Activated CD4-positive, CD25-positive, alpha-beta regulatory T cell treated with anti-CD3 and anti-CD28 coated beads, Interleukin-2, amount 50 U/mL, for 24 hours (primary cell): Measurements from ENCODE around the gene SLC22A31.
A peak's percentile ranks its signal among the peaks of the same experiment; 100 is the strongest.
"Not testable (repeated sequence)": the region's sequence is repeated elsewhere in the genome, so short reads cannot be mapped to it uniquely, and the experiment has no call there.

Source experiments
- ATAC-seq, 2 donors: fragments of 150-1000 bp; cut with Tn5 transposase; one replicate each; pipeline ENCODE4 v1.10.0; 2021; ENCODE audit warnings: mild to moderate bottlenecking in 1 of 2, moderate library complexity in 1 of 2

The SLC22A31 gene

DNA sequence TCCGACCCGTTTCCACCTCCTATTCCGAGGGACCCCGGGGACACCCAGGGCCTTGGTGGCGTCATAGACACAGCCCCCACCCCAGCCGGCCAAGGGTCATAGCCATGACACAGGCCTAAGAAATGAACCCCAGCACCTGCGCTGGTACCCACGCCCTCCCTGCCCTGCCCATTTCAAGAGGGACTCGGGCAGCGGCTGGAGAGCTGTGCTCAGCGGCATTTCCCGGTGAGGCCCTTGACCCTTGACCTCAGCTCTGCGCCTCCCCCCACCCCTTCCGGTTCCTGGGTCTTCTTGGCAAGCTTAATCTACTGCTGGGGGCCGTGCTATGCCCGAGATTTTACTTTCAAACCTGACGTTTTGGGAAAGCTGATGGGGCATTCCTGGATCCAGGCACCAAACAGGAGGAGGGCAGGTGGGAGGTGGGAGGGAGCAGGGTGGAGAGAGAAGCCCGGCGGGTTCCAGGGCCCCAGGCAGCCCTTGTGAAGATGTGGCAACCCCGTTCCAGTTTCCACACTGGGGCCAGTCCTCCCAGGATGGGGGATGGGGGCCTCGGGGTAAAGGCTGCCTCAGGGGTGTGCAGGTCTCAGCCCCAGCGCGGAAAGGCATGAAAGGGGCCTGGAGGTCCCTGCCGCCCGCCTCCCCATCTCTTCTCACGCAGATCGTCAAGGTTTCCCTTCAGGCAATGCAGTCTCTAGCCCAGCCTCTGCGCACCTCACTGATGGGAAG lies at the start of gene SLC22A31:
Gene SLC22A31 (minus strand): TSS at position 414 of the 726 bp plus-strand sequence. CDS start 36 bp downstream, at position 378.
- no peak for ATAC-seq

DNA sequence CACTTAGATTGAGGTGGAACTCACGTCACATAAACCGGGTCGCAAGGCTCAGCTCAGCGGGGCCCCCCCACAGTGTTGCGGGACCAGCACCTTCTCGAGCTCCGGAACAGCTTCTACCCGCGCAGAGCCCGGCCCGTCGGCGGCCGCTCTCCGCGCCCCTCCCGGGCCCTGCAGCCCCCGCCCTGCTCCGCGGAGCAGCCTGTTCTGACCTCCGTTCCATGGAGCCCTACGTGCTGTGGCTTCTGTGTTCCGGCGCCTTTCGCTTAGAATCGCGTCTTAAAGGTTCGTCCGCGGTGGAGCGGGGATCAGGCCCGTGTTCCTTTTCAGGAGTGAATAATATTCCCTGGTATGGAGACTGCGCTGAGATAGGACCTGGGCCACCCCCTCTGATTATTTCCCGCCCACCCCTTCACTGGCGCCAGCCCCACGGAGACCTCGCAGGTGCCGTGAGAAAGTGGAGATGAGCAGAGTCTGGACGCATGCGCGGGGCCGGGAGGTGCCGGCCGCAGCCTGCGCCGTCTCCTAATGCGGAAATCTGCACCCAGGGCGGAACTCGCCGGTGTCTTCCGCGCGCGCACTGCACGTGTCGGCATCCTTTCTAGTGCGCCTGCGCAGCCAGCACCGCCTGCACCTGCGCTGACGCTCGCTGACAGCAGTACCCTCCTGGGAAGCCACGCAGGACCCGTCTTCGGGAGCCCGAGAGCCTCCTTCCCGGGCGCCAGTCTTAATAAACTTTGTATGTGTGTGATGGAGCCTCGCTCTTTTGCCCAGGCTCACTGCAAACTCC lies 48.1 kb upstream of the SLC22A31 start:
- no peak for ATAC-seq

DNA sequence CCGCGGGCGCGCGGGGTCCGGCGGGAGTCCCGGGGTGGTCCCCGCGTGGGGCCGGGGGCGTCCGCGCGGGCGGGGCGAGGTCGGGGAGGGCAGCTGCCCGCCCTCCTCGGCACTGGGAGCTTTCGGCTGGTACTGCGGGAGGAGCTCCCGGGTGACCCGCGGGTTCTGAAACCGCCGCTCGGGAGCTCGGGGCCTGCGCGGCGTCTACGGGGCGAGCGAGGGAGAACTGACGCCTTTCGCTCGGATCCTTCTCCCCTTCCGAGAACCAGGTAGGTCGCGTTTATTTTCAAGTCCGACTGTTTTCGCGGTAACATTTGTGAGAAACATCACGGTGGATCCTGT lies 47.4 kb upstream of the SLC22A31 start:
- ATAC-seq: peak; percentile 54 to 57

DNA sequence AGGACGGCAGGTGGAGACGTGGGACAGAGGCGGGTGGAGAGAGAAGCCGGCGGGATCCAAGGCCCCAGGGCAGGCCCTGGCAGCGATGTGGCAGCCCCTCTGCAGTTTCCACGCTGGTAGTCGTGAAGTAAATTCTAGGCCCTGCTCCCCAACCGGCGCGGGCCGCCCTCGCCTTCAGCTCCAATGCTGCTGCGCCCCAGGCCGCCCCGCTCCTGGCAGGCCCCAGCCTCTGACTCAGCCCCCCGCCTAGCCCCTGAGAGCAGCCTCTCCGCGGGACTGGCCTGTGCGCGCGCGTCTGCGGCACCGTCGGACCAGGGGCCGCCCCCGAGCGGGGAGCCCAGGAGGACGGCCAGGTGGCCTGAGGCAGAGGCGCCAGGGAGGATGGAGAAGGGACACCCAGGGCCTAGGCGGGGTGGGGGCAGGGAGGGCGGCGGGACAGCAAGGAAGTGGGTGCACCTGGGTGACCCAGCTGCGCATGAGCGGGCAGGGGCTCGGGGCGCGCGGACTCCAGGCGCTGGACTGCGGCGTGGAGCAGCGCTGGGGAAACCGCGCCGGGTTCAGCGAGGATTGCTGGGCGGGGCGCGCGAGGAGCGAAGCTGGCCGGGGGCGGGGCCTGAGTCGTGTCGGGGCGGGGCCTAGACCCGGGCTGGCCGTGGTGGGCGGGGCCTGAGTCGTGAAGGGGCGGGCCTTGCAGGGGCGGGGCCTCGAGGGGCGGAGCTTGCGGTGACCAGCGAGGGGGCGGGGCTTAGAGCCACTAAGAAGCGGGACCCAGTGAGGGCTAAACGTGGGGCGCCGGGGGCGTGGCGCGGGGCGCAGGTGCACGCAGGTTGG lies 46.8 kb upstream of the SLC22A31 start:
- ATAC-seq: peak; percentile 80 to 85

DNA sequence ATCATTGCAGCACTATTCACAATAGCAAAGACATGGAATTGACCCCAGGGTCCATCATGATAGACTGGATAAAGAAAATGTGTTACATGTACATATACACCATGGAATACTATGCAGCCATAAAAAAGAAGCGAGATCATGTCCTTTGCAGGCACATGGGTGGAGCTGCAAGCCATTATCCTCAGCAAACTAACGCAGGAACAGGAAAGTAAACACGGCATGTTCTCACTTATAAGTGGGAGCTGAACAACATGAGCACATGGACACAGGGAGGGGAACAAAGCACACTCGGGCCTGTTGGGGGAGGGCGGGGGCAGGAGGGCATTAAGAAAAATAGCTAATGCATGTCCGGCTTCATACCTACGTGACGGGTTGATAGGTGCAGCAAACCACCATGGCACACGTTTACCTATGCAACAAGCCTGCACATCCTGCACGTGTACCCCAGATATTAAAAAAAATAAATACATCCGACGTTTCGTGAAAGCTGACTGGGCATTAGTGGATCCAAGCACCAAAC lies 46.1 kb upstream of the SLC22A31 start:
- no peak for ATAC-seq

DNA sequence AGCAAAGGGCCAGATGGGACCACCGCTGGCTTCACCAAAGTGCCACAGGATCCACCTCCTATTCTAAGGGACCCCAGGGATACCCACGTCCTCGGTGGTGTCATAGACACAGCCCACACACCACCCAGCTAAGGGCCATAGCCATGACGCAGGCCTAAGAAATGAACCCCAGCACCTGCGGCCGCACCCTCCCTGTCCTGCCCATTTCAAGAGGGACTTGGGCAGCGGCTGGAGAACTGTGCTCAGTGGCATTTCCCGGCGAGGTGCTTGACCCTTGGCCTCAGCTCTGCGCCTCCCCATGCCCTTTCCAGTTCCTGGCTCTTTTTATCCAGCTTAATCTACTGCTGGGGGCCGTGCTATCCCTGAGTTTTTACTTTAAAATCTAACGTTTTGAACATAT lies 44.4 kb upstream of the SLC22A31 start:
- ATAC-seq: no peak

DNA sequence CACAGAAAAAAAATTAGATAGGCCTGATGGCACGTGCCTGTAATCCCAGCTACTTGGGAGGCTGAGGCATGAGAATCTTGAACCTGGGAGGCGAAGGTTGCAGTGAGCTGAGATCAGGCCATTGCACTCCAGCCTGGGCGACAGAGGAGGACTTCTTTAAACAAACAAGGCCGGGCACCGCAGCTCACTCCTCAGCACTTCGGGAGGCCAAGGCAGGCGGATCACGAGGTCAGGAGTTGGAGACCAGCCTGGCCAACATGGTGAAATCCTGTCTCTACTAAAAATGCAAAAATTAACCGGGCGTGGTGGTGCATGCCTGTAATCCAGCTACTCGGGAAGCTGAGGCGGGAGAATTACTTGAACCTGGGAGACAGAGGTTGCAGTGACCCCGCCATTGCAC lies 43.9 kb upstream of the SLC22A31 start:
- ATAC-seq: not testable (repeated sequence)

DNA sequence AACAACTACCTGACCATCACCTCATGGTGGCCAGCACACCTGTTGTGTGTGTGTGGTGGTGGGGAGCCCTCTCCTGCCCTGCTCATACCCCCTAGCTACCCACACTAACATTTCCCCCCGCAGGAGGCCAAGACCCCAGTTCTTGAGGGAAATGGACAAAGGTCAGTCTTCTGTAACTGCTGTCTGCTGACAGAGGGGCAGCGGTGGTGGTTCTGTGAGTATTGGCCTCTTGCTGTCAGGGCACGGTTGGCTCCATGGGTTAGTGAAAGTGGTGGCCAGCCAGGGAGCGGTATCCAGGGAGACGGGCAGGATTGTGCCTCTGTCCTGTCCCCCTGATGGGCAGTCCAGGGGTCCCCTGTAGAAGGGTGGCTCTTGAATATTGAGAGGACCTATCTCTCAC lies 43.3 kb upstream of the SLC22A31 start:
- no peak for ATAC-seq

DNA sequence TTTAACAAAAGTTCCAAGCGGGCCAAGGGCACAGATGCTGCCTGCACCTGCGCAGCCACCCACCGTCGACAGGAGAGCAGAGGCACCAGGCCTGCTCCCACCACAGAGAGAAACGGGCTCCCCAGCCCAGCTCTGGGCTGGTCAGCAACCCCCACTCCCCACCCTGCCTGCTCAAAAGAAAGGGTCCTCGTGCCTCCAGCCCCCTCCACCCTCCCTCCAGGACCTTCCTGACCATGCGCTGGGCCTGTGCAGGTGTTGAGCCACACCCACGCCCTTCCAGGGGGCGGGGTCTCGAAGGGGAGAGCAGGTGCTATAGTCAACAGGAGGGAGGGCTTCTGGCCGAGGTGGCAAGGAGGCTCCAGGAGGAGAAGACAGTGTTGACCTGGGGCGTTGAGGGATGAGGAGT lies 42.5 kb upstream of the SLC22A31 start:
- no peak for ATAC-seq

DNA sequence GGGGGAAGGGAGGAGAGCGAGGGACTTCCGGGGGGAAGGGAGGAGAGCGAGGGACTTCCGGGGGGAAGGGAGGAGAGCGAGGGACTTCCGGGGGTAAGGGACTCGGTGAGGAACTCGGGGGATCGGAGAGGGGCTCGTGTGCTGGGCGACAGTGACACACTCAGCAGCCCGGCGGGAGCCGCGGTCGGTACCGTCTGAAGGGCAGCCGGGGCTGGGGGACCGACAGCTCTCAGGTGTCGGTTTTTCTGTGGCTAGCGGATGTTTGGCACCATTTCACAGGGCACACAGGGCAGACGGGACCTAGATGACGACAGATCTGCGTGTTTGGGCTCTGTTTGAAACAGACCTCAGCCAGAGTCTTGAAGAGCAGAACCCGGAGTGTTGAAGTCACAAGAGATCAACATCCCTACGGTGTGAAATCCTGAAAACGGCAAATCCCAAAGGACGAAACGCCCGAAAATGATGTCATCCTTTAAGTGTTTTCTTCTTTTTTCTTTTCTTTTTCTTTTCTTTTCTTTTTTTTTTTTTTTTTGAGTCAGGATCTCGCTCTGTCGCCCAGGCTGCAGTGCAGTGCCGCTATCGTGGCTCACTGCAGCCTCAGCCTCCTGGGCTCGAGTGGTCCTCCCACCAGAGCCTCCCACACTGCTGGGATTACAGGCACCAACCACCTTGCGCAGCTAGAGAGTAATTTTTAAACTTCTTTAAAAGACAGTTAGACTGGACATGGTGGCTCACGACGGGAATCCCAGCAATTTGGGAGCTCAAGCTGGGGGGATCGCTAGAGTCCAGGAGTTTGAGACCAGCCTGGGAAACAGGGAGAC lies 41.1 kb upstream of the SLC22A31 start:
- peak; percentile 76 to 85 for ATAC-seq

DNA sequence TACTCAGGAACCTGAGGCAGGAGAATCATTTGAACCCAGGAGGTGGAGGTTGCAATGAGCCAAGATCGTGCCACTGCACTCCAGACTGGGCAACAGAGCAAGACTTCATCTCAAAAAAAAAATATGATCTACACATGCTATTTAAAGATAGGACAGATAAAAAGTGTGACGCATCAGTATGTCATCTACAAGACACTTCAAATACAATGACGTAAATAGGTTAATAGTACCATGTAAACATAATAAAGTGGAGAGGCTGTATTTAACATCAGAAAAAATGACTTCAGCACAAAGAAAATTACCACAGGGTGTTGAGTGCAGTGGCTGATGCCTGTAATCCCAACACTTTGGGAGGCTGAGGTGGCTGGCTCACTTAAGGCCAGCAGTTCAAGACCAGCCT lies 37.4 kb upstream of the SLC22A31 start:
- ATAC-seq: no peak

DNA sequence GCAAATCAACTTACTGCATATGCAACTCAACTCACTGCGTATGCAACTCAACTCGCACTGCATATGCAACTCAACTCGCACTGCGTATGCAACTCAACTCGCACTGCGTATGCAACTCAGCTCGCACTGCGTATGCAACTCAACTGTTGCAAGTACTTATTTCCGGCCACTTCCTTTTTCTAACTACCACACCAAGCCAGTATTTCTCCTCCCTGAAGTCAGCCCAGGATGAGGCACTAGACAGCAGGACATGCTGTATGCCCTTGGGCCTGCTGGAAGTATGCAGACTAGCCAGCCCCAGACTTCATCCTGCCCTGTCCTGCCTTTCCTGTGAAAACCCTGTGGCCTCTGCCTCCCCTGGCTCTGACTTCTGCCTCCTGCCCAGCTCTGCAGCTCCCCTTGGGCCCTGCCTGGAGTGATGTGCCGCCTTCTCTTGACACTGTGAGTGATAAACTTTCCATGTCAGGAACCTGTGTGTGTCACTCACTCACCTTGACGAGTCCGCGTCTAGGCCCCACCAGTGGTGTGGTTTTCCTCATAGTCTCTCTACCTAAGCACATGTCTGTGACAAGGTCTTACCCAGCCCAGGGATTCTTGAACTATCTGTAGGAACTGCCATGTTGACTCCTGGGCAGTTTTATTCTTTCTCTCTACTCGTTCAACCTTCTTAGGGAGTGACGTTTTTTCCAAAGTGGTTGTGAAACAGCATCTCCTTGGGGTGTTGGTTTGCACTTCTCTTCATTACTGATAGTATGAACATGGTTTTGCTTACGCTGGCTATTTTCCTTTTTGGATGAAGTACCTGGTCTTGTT lies 33.5 kb upstream of the SLC22A31 start:
- no peak for ATAC-seq

DNA sequence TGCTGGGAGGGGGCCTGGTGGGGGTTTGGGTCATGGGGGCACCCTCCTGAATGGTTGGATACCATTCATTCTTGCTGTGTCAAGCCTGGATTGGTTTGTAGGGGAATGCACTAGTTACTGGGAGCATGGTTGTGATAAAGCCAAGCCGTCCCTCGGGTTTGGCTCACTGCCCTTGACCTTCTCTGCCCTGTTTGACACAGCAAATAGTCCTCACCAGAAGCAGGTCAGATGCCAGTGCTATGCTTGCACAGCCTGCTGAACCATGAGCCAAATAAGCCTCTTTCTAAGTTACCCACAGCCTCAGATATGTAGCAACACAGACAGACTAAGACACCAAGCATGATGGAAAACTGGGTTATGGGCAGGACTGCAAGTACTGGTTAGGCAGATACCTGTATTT lies 31.8 kb upstream of the SLC22A31 start:
- ATAC-seq: no peak

DNA sequence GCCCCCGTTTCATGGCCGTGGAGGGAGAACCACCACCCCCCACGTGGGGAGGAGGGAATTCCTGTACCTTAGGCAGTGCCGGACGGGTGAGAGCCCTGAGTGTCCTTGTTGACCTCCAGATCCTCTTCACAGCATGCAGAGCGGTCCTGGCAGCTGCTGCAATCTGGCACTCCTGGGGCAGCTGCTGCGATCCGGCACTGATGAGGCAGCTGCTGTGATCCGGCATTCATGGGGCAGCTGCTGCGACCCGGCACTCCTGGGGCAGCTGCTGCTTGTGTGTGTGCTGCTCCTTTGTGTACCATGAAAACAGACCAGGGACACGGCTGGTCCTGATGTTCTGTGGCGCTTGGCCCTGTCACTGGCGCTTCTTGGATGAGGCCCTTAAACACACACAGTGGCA lies 29.9 kb upstream of the SLC22A31 start:
- ATAC-seq: no peak

DNA sequence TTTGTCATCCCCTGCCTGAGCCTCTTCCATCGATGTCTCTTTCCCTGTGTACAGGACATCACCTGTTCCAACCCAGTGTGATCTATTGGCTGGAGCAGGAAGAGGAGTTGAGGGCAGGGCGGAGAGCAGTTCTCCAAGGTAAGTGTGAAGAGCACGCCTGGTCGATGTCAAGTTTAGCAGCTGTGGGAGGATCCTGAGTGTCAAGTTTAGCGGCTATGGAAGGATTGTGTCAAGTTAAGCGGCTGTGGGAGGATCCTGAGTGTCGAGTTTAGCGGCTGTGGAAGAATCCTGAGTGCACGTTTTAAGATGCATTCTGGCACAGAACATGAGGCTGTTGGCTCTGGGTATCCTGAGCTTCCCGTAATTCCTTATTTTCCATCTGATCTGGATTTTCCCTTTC lies 24.3 kb upstream of the SLC22A31 start:
- ATAC-seq: no peak

DNA sequence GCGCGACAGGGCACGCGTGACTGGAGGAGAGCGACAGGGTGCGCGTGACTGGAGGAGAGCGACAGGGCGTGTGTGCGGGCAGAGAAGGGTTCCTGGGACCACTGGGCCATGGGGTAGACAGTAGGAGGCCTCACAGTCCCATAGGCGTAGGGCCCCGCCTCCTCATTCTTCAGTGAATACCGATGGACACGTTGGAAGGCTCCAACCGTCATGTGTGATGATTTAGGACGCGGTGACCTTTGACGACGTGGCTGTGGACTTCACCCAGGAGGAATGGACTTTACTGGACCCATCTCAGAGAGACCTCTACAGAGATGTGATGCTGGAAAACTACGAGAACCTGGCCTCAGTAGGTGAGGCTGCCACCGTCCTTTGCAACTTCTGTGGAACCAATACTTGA lies 22.6 kb upstream of the SLC22A31 start:
- ATAC-seq: no peak

DNA sequence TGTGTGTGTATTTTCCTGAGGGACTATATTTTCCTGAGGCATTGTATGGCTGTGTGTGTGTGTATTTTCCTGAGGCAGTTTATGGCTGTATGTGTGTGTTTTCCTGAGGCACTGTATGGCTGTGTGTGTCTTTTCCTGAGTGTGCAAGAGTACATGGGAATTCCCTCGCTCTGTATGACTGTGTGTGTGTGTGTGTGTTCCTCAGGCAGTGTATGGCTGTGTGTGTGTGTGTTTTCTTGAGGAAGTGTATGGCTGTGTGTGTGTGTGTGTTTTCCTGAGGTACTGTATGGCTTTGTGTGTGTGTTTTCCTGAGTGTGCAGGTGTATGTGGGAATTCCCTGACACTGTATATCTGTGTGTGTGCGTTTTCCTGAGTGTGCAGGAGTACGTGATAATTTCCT lies 21.3 kb upstream of the SLC22A31 start:
- no peak for ATAC-seq

DNA sequence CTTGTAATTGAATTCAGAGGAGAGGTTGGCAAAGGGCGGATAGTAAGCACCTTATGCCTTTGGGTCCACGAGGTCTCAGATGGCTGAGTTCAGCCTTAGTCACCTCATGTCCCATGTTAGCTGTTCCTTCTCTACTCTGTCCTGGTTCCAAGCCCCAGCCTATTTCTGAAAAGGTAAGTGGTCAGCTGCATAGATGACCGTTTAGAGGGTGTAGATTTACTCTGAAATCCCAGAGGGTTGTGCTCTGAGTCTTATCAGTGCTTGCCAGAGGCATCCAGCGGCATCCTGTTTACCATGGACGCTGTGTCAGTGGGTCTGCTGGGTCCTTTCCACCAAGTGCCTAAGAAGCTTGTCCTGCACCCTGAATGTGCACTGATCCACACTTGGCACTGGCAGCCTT lies 19.0 kb upstream of the SLC22A31 start:
- no peak for ATAC-seq

DNA sequence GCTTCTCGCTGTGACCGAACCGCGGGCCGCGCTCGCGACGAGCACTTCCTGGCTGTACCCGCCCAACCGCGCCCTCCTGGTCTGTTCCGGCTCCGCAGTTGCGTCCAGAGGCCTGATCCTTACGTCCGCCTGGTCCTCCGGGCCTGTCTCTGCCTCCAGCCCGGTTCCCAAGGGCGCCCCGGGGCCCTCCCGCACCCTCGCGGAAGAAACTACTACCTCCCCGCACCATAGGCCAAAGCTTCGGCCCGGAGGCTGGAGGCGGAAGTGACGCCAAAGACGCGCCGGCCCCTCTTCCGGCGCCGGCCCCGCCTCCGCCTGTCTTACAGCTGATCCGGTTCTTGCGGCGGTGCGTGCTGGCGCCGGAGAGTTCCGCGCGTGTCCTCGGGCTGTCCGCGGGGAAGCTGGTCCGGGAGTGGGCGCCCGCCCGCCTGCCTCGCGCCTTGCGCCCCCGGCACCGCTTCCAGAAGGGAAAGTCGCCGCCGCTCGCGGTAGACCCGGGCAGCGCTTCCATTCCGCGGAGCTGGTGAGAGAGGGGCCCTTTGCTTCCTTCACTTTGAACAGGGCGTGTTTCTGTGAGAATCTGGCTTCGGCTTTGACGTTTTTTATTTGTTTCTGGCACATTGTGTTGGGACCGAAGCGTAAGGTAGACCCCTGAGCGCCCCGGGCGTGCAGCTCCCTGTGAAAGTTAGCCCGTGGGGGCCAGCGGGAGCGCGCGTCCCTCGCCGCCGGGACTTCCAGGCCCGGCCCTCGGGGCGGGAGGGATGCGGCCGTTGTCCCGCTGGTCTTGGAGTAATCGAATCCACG lies 17.3 kb upstream of the SLC22A31 start, which contains the start of gene ZNF778:
Gene ZNF778 (plus strand): TSS at position 316 of the 804 bp plus-strand sequence. CDS start 3,425 bp downstream, outside the sequence.
- peak; percentile 76 to 80 for ATAC-seq

DNA sequence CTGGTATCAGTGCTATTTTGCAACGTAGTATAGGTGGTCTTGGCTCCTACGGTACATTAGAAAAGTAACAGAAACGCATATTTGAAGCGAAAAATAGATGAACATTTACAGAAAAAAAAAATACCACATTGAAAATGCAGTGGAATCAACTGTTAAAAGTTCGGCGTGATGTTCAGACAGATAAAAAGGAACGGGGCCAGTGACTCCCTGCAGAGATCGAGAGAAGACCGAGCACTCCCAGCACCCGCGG lies 16.7 kb upstream of the SLC22A31 start:
- ATAC-seq: no peak
